Measurements from ENCODE around the gene SLC33A1. TPM values are rescaled to one million over a fixed set of nuclear protein-coding genes. Genes with fewer than 3 reads are reported as not detected.

SLC33A1 gene
- total RNA-seq, 2 experiments from 2014 or later, result 24.1 to 24.4 TPM

DNA sequence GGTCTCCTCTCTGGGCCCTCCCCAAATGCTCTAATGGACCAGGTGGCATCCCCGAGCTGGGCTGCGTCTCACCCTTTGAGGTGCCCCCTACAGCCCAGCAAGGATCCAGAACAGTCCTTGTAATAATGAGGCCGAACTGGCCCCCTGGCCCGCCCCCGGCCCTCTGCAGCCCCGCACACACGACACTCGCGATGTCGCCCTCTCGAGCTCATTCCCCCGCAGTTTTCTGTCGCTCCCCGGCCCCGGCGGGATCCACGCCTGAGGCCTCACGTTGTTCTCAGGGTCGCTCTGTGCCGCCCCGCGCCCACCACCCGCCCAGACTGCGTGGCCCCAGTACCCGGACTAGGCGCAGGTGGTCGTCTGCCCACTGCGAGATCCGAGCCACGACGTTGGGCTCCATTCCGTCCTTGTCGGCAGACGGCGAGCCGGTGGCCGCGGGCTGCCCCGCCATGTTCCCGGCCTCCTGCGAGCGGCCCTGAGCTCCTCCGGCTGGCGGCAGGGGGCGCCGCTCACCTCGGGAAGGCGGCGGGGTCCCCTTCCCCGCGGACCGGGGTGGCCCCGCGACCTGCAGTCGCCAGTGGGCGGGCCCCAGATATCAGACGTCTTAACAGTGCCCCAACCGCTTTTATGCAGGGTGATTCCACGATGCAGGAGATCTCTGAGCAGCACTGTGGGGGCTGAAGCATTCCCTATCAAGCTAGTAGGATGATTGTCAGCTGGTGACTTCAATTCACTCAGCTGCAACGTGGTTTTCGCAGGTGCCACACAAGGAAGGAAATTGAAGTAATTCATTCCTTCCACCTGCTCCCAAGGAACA is 48.2 kb downstream of the SLC33A1 start, which contains the start of gene C3orf33:
C3orf33 (minus strand) TSS at position 477 of the 817 bp plus-strand sequence; CDS start at position 451, 26 bp downstream.
- peak within 1 kb of the TSS; percentile 83 for H3K4me3 Mint-ChIP-seq
- peak within 1 kb of the TSS; percentile 76 for H3K27ac Mint-ChIP-seq
- no peaks in the 10 kb centered on the region for H3K9me3 Mint-ChIP-seq (ENCODE audit: low read depth)
- ATAC-seq (peak; percentile 98), DNase-seq (peak; percentile 79)
- CTCF ChIA-PET, result interaction anchor here (0.6 to 2.9 kb wide), 59 partner anchors 8 to 1481 kb away, joined by 3 to 51 read pairs (median 5); partner anchors contain the start of genes GMPS and SLC33A1
- H3K27me3 Mint-ChIP-seq, result peaks cover 9% of the 10 kb centered on the region
- peaks cover 8% of the 10 kb centered on the region for H3K4me1 Mint-ChIP-seq
- peaks cover 2% of the 10 kb centered on the region for H3K36me3 Mint-ChIP-seq

DNA sequence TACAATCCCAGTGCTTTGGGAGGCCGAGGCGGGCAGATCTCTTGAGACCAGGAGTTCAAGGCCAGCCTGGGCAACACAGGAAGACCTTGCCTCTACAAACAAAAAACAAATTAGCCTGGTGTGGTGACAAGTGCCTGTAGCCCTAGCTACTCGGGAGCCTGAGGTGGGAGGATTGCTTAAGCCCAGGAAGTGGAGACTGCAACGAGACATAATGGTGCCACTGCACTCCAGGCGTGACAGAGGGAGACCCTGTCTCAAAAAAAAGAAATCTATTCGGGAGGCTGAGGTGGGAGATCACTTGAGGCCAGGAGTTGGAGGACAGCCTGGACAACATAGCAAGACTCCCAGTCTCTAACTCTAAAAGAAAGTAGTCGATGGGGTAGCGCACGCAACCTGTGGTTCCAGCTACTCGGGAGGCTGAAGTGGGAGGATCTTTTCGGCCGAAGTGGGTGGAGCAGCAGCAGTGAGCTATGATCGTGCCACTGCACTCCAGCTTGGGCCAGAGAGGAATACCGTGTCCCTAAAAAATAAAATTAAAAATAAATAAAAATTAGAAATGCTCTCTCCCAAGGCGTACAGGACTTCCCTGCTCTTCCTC is 48.9 kb downstream of the SLC33A1 start:
- H3K36me3 Mint-ChIP-seq, result peaks cover 6% of the 10 kb centered on the region
- peaks cover 9% of the 10 kb centered on the region for H3K27me3 Mint-ChIP-seq
- peak overlapping the region; percentile 76 for H3K27ac Mint-ChIP-seq
- ATAC-seq (peak; percentile 41), DNase-seq (peak; percentile 63)
- peaks cover 8% of the 10 kb centered on the region for H3K4me1 Mint-ChIP-seq
- CTCF ChIA-PET, result interaction anchor here (0.7 to 2.9 kb wide), 55 partner anchors 7 to 1480 kb away, joined by 3 to 51 read pairs (median 5); partner anchors contain the start of genes GMPS and SLC33A1
- peak overlapping the region; percentile 83 for H3K4me3 Mint-ChIP-seq
- H3K9me3 Mint-ChIP-seq (ENCODE audit: low read depth), result no peaks in the 10 kb centered on the region

DNA sequence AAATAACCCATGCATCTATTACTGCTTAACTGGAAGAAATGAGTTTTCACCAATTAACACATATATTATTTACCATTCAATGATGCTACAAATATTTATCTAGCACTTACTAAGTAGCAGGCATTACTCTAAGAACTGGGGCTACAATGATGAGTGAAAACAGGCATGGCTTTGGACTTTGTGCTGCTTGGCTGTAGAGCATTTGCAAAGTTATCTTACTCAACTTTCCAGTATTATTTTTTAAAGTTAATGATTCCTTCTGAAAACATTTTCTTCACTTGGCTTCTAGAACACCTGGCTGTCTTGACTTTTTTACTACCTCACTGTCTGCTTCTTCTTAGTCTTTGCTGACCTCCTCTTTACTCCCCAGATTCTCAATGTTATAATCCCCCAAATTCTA is 49.9 kb downstream of the SLC33A1 start:
- no peak overlapping the region for H3K4me3 Mint-ChIP-seq
- no peak for DNase-seq
- H3K4me1 Mint-ChIP-seq, result peaks cover 8% of the 10 kb centered on the region

DNA sequence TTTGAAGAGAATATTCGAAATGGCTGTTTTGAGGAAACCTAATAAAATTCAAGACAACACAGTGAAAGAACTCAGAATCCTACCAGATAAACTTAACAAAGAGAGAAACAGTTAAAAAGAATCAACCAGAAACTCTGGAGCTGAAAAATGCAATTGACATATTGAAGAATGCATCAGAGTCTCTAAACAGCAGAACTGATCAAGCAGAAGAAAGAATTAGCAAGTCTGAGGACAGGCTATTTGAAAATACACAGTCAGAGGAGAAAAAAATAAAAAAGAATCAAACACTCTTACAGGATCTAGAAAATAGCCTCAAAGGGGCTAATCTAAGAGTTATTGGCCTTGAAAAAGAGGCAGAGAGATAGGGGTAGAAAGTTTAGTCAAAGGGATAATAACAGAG is 61.7 kb downstream of the SLC33A1 start:
- H3K9me3 Mint-ChIP-seq (ENCODE audit: low read depth), result no peaks in the 10 kb centered on the region
- no peak for DNase-seq
- ATAC-seq, result no peak
- CTCF ChIA-PET, result interaction anchor here (2.8 kb wide), 1 partner anchor 14 kb away, joined by 12 read pairs; the partner anchor contains the start of gene C3orf33
- peaks cover 9% of the 10 kb centered on the region for H3K36me3 Mint-ChIP-seq
- H3K27ac Mint-ChIP-seq, result no peak overlapping the region
- no peaks in the 10 kb centered on the region for H3K27me3 Mint-ChIP-seq
- H3K4me1 Mint-ChIP-seq, result no peaks in the 10 kb centered on the region
- no peak overlapping the region for H3K4me3 Mint-ChIP-seq

More for the DNA sequence above, 49.9 kb downstream of the SLC33A1 start:
- H3K9me3 Mint-ChIP-seq (ENCODE audit: low read depth), result no peaks in the 10 kb centered on the region
- no peak overlapping the region for H3K27ac Mint-ChIP-seq
- H3K27me3 Mint-ChIP-seq, result peaks cover 7% of the 10 kb centered on the region
- peaks cover 6% of the 10 kb centered on the region for H3K36me3 Mint-ChIP-seq
- CTCF ChIA-PET, result interaction anchor here (2.5 kb wide), 1 partner anchor 54 kb away, joined by 15 read pairs; no protein-coding TSS in a partner anchor
- no peak for ATAC-seq

DNA sequence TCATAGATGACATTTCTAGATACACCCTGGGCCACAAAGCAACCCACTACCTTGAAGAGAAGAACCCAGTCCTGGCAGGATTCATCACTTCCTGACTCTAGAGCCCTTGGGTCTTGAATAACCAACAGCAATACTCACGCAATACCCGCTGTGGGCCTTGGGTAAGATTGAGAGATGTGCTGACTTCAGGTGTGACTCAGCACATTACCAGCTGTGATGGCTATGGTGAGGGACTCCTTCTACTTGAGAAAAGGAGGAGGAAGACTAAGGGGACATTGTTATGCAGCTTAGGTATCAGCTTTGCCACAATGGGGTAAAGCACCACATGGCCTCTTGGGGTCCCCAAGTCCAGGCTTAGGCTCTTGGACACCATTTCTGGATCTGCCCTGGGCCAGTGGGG is 63.0 kb downstream of the SLC33A1 start:
- DNase-seq (no peak), ATAC-seq (no peak)
- CTCF ChIA-PET, result interaction anchor here (1.2 to 2.8 kb wide), 2 partner anchors 15 to 79 kb away, joined by 3 to 12 read pairs; partner anchors contain the start of genes C3orf33 and GMPS
- H3K4me1 Mint-ChIP-seq, result peaks cover under 1% of the 10 kb centered on the region
- no peak overlapping the region for H3K4me3 Mint-ChIP-seq
- H3K9me3 Mint-ChIP-seq (ENCODE audit: low read depth), result no peaks in the 10 kb centered on the region
- no peak overlapping the region for H3K27ac Mint-ChIP-seq
- H3K27me3 Mint-ChIP-seq, result no peaks in the 10 kb centered on the region
- peaks cover 7% of the 10 kb centered on the region for H3K36me3 Mint-ChIP-seq

DNA sequence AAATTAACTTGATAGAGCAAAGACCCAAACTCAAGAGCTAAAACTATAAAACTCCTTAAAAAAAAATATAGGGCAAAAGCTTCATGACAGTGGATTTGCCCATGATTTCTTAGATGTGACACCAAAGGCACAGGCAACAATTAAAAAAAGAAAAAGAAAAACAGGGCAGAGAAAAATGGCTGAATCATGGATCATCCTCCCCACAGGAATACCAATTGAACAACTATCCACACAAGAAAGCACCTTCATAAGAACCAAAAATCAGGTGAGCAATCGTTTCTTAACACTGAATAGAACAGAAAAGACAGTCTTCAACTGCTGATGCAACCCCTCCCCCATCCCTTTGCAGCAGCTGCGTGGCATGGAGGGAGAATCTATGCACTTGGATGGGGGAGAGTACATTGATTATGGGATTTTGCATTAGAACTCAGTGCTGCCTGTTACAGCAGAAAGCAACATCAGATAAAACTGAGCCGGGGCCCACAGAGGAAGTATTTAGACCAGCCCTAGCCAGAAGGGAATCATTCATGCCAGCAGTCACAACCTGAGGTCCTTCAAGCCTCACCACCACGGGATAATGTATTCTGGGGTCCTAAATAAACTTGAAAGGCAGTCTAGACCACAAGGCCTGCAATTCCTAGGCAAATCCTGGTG is 63.8 kb downstream of the SLC33A1 start:
- Mint-ChIP-seq H3K9me3 (ENCODE audit: low read depth) (no peaks in the 10 kb centered on the region), H3K36me3 (peaks cover 7% of the 10 kb centered on the region), H3K27ac (no peak overlapping the region), H3K27me3 (no peaks in the 10 kb centered on the region), H3K4me1 (peaks cover 8% of the 10 kb centered on the region), H3K4me3 (no peak overlapping the region)
- ATAC-seq, result no peak
- DNase-seq, result no peak
- CTCF ChIA-PET, result interaction anchor here (1.2 to 2.8 kb wide), 2 partner anchors 16 to 80 kb away, joined by 3 to 12 read pairs; partner anchors contain the start of genes C3orf33 and GMPS

DNA sequence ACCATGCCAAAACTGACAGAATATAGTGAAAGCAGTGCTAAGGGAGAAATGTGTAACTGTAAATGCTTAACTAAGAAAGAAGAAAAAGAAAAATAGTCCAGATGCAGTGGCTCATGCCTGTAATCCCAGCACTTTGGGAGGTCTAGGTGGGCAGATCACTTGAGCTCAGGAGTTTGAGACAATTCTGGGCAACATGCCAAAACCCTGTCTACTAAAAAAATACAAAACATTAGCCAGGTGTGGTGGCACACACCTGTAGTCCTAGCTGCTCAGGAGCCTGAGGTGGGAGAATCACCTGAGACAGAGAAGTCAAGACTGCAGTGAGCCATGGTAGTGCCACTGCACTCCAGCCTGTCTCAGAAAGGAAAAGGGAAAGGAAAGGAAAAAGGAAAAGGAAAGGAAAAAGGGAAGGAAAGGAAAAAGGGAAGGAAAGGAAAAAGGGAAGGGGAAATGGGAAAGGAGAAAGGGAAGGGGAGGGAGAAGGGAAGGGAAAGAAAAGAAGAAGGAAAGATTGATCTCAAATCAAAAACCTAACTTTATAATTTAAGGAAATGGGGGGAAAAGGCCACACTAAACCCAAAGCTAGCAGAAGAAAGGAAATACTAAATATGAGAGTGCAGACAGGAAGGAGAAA is 68.4 kb downstream of the SLC33A1 start:
- Mint-ChIP-seq H3K36me3 (peaks cover 12% of the 10 kb centered on the region), H3K27ac (no peak overlapping the region), H3K4me1 (peaks cover 8% of the 10 kb centered on the region), H3K27me3 (no peaks in the 10 kb centered on the region), H3K4me3 (no peak overlapping the region), H3K9me3 (ENCODE audit: low read depth) (peaks cover 5% of the 10 kb centered on the region)
- CTCF ChIA-PET, result no interaction called here
- ATAC-seq (no peak), DNase-seq (no peak)

DNA sequence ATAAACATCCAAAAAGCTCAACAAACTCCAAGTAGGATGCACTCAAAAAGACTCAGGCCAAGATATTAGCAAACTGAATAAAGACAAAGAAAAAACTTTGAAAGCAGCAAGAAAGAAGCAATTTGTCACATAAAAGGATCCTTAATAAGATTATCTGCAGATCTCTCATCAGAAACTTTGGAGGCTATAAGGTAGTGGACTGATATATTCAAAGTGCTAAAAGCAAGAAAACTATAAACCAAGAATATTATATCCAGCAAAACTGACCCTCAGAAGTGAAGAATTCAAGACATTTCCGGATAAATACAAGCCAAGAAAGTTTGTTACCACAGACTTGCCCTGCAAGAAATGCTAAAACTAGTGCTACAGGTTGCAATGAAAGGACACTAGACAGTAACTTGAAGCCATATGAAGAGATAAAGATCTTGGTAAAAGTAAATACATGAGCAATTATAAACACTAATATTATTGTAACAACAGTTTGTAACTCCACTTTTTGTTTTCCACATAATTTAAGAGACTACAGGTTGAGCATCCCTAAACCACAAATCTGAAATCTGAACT is 71.8 kb downstream of the SLC33A1 start:
- Mint-ChIP-seq H3K4me1 (peaks cover 8% of the 10 kb centered on the region), H3K9me3 (ENCODE audit: low read depth) (peaks cover 5% of the 10 kb centered on the region), H3K4me3 (no peak overlapping the region), H3K36me3 (peaks cover 8% of the 10 kb centered on the region), H3K27me3 (no peaks in the 10 kb centered on the region), H3K27ac (no peak overlapping the region)
- DNase-seq (no peak), ATAC-seq (no peak)
- CTCF ChIA-PET, result interaction anchor here (1.3 kb wide), 1 partner anchor 24 kb away, joined by 3 read pairs; the partner anchor contains the start of gene C3orf33

DNA sequence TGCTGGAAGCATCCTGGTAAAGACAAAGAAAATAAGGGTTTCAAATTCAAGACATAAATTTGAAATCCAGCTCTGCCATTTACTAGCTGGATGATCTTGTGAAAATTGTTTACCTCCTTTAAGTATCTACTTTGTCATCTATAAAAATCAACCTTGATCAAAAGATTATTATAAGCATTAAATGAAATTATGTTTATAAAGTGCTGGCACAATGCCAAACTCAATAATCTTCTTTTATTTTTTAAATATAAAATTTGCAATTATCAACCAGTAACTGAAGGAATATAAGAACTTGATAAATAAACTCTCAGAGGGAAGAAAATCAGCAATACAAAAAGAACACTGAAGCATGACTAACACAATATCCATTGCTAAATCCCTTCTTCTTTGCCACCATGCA is 73.9 kb downstream of the SLC33A1 start:
- no peak for DNase-seq
- Mint-ChIP-seq H3K27ac (no peak overlapping the region), H3K36me3 (peaks cover 8% of the 10 kb centered on the region), H3K27me3 (no peaks in the 10 kb centered on the region), H3K4me1 (no peaks in the 10 kb centered on the region), H3K4me3 (no peak overlapping the region), H3K9me3 (ENCODE audit: low read depth) (peaks cover 5% of the 10 kb centered on the region)
- CTCF ChIA-PET, result no interaction called here
- ATAC-seq, result no peak

DNA sequence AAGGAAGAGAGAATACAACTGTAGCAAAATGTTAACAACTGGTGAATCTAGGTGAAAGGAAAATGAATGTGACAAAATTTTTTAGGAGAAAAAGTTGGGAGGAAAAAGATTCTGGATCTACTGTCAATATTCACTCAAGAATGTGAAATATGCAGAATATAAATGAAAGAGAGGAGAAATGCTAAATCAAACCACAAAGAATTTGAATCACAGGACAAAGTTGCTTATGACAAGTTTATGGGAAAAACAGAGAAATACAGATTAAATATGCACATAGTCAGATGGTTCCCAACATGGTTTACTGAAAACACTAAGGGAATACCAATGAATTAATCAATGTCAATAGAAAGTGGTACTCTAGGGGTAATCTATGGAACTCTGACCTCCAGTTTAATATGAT is 75.8 kb downstream of the SLC33A1 start:
- H3K4me3 Mint-ChIP-seq, result no peak overlapping the region
- no peaks in the 10 kb centered on the region for H3K27me3 Mint-ChIP-seq
- ATAC-seq (no peak), DNase-seq (no peak)
- peaks cover 10% of the 10 kb centered on the region for H3K36me3 Mint-ChIP-seq
- no peaks in the 10 kb centered on the region for H3K4me1 Mint-ChIP-seq
- CTCF ChIA-PET, result no interaction called here
- H3K27ac Mint-ChIP-seq, result no peak overlapping the region
- peaks cover 5% of the 10 kb centered on the region for H3K9me3 Mint-ChIP-seq (ENCODE audit: low read depth)

DNA sequence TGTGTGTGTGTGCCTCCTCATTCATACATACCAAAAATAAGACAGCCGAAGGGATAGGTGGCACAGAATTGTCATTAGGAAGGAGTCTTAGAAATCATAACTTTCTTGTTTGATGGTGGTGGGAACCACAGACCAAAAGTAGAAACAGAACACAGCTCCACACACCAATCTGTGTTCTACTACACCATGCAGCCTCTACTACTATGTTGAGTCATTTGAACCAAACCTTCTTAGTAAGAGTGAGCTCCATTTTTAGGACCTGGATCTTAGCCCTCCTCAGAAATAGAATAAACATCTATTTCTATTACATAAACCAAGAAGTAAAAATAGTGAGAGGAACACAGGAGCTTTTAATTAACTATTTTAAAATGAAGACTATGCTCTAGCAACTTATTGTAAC is 81.4 kb downstream of the SLC33A1 start:
- H3K4me3 Mint-ChIP-seq, result no peak overlapping the region
- H3K36me3 Mint-ChIP-seq, result peaks cover 11% of the 10 kb centered on the region
- H3K27me3 Mint-ChIP-seq, result no peaks in the 10 kb centered on the region
- peaks cover 5% of the 10 kb centered on the region for H3K9me3 Mint-ChIP-seq (ENCODE audit: low read depth)
- no peaks in the 10 kb centered on the region for H3K4me1 Mint-ChIP-seq
- DNase-seq, result no peak
- no peak for ATAC-seq
- CTCF ChIA-PET, result interaction anchor here (1.3 kb wide), 1 partner anchor 33 kb away, joined by 6 read pairs; the partner anchor contains the start of gene C3orf33
- H3K27ac Mint-ChIP-seq, result no peak overlapping the region

DNA sequence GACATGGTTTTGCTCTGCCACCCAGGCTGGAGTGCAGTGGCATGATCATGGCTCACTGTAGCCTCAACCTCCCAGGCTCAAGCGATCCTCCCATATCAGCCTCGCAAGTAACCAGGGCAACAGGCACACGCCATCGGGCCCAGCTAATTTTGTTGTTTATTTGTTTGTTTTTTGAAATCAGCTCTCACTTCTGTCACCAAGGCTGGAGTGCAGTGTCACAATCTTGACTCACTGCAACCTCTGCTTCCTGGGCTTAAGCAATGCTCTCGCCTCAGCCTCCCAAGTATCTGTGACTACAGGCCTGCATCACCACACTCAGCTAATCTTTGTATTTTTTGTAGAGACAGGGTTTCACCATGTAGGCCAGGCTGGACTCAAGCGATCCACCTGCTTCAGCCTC is 83.1 kb downstream of the SLC33A1 start:
- Mint-ChIP-seq H3K4me1 (peaks cover 2% of the 10 kb centered on the region), H3K36me3 (peaks cover 11% of the 10 kb centered on the region), H3K27me3 (no peaks in the 10 kb centered on the region), H3K9me3 (ENCODE audit: low read depth) (peaks cover 5% of the 10 kb centered on the region), H3K4me3 (no peak overlapping the region), H3K27ac (no peak overlapping the region)
- CTCF ChIA-PET, result no interaction called here
- ATAC-seq, result no peak
- no peak for DNase-seq
